ENCODE measurements around the gene OR56A1.

Gene OR56A1

GRCh38 chr11:5992150-5992549 lies 38.4 kb downstream of the OR56A1 start:
- no peak for DNase-seq (ENCODE audit: low read depth in 3 of 3, low spot score in 1 of 3)

- no peak for DNase-seq (ENCODE audit: low read depth in 3 of 3, low spot score in 1 of 3)
Observed at GRCh38 chr11:5989203-5989602, 41.4 kb downstream of the OR56A1 start.

GRCh38 chr11:5986885-5987284 lies 43.7 kb downstream of the OR56A1 start, which contains the start of gene OR52L1:
TSS of gene OR52L1 (minus strand) at chr11:5986985. CDS start at chr11:5986930, 55 bp downstream.
- DNase-seq (ENCODE audit: low read depth in 3 of 3, low spot score in 1 of 3), result no peak

- DNase-seq (ENCODE audit: low read depth in 3 of 3, low spot score in 1 of 3), result no peak
Observed at GRCh38 chr11:5983443-5983842, 47.1 kb downstream of the OR56A1 start.

- DNase-seq (ENCODE audit: low read depth in 3 of 3, low spot score in 1 of 3), result no peak
Observed at GRCh38 chr11:5973530-5973929, 57.0 kb downstream of the OR56A1 start.
